K562 (cell line): ENCODE results near the gene HOXC4. TPM values are rescaled to one million over a fixed set of nuclear protein-coding genes. Genes with fewer than 3 reads are reported as not detected.

ENCODE experiments used
- ATAC-seq: fragments of 200-7000 bp; cut with Tn5 transposase; 3 replicates; pipeline ENCODE4 v1.9.1; 2020; ENCODE audit warnings: moderate library complexity
- BruUV-seq: library from RNA; stranded (reverse); fragments of 400-500 nt; replicated peaks from 2 replicates; lab custom pipeline; 2021; lab: Mats Ljungman, UMichigan
- CTCF ChIA-PET: fragments of 300-600 bp; formaldehyde crosslinking; extraction: SDS; loops from one replicate; lab custom pipeline; 2021; ENCODE audit warnings: low intra/inter-chr PET ratio; lab: Yijun Ruan, JAX
- POLR2A ChIA-PET: fragments of 300-600, 350-650 bp; sonication (Branson Sonifier 250); formaldehyde crosslinking; extraction: SDS; loops from one replicate; lab custom pipeline; 2021; ENCODE audit warnings: antibody characterized with exemption, inconsistent platforms; lab: Yijun Ruan, JAX
- DNase-seq, 4 experiments: peaks; one replicate each; pipeline versions ENCODE4 v3.0.0 to v3.0.0-alpha.2; 2011 to 2018; ENCODE audit warnings: low spot score in 3 of 4, mixed read lengths in 3 of 4; ENCODE audit errors: extremely low read depth in 1 of 4
- FAIRE-seq: peaks from 2 replicates; lab custom pipeline; 2011; peaks lifted over from hg19 to GRCh38; lab: Jason Lieb, UNC
- H2AFZ ChIP-seq: 2 replicates; pipeline ENCODE4 v1.6.0; 2011; ENCODE audit warnings: low read depth, low read length, control low read depth, inconsistent platforms
- H3K27ac ChIP-seq: fragments of 200-600 bp; 3 replicates; pipeline ENCODE4 v1.8.0; 2011; ENCODE audit warnings: low read depth, mild to moderate bottlenecking, control low read depth, inconsistent platforms, low read length, moderate library complexity, mixed read lengths; ENCODE audit errors: extremely low read depth
- H3K27me3 ChIP-seq, 2 experiments: fragments of 300-600 bp in 1 of 2; 2 replicates in 1 of 2; 3 replicates in 1 of 2; pipeline versions ENCODE4 v1.6.0 to v1.8.0; 2011; ENCODE audit warnings: inconsistent platforms in 2 of 2, low read length in 2 of 2, mild to moderate bottlenecking in 1 of 2, mixed read lengths in 1 of 2, moderate library complexity in 1 of 2; ENCODE audit not compliant: control insufficient read depth in 2 of 2, insufficient read depth in 2 of 2
- H3K36me3 ChIP-seq: fragments of 300-600 bp; 3 replicates; pipeline ENCODE4 v1.8.0; 2011; ENCODE audit warnings: mild to moderate bottlenecking, low read length, inconsistent platforms; ENCODE audit not compliant: control insufficient read depth, insufficient read depth
- H3K4me1 ChIP-seq, 2 experiments: fragments of 200-600 bp in 1 of 2; replicated peaks in 1 of 2; 2 replicates in 1 of 2; 3 replicates in 1 of 2; pipeline versions ENCODE4 v1.5.1 to v1.8.0; 2011; ENCODE audit warnings: inconsistent platforms in 2 of 2, low read length in 2 of 2, mild to moderate bottlenecking in 1 of 2, mixed read lengths in 1 of 2, moderate library complexity in 1 of 2; ENCODE audit not compliant: control insufficient read depth in 2 of 2, insufficient read depth in 2 of 2
- H3K4me2 ChIP-seq: 2 replicates; pipeline ENCODE4 v1.6.1; 2011; ENCODE audit warnings: low read length, control low read depth, inconsistent platforms, mixed read lengths; ENCODE audit not compliant: insufficient read depth
- H3K4me3 ChIP-seq: fragments of 200-600 bp; sonication (generic), shearing (Covaris generic); 2 replicates; pipeline ENCODE4 v1.5.1; 2016; ENCODE audit warnings: control low read depth, inconsistent platforms
- H3K79me2 ChIP-seq: fragments of 200-600 bp; 3 replicates; pipeline ENCODE4 v1.8.0; 2011; ENCODE audit warnings: low read length, inconsistent platforms; ENCODE audit not compliant: control insufficient read depth, insufficient read depth
- H3K9ac ChIP-seq, 2 experiments: 2 replicates each; pipeline versions ENCODE4 v1.6.0 to v1.6.1; 2011; ENCODE audit warnings: low read depth in 2 of 2, low read length in 2 of 2, control low read depth in 1 of 2, inconsistent platforms in 1 of 2, mild to moderate bottlenecking in 1 of 2, mixed read lengths in 1 of 2; ENCODE audit not compliant: insufficient read depth in 1 of 2
- H3K9me1 ChIP-seq: one replicate; pipeline ENCODE4 v1.6.0; 2011; ENCODE audit warnings: inconsistent platforms, mild to moderate bottlenecking, low read length, moderate library complexity; ENCODE audit not compliant: control insufficient read depth, insufficient read depth
- H3K9me3 ChIP-seq: replicated peaks from 2 replicates; pipeline ENCODE4 v1.5.1; 2011; ENCODE audit warnings: low read depth, low read length, inconsistent platforms; ENCODE audit not compliant: control insufficient read depth, insufficient read depth
- H4K20me1 ChIP-seq: replicated peaks from 2 replicates; pipeline ENCODE4 v1.6.1; 2011; ENCODE audit warnings: low read length, inconsistent platforms, mixed read lengths; ENCODE audit not compliant: control insufficient read depth, insufficient read depth
- E2F4 ChIP-seq: sonication (generic); formaldehyde crosslinking; IDR thresholded peaks from 2 replicates; pipeline ENCODE4 v1.8.0; 2022; ENCODE audit warnings: mild to moderate bottlenecking, low read depth, missing genetic modification reagents
- HOMEZ ChIP-seq: fragments of 250-450 bp; sonication (Bioruptor Pico); IDR thresholded peaks from 2 replicates; pipeline ENCODE4 v1.4.0; 2020; ENCODE audit warnings: mild to moderate bottlenecking, moderate library complexity
- KDM2B ChIP-seq: fragments of 250-450 bp; sonication (Bioruptor Pico); IDR thresholded peaks from 2 replicates; pipeline ENCODE4 v1.8.0; 2021; ENCODE audit warnings: mild to moderate bottlenecking, moderate library complexity
- MTA3 ChIP-seq: fragments of 450-650 bp; formaldehyde crosslinking; IDR thresholded peaks from 2 replicates; pipeline ENCODE4 v1.6.1; 2017; ENCODE audit warnings: mild to moderate bottlenecking, borderline replicate concordance
- PHB2 ChIP-seq: fragments of 450-650 bp; IDR thresholded peaks from 2 replicates; pipeline ENCODE4 v1.6.1; 2017; ENCODE audit warnings: low read depth
- RUNX1 ChIP-seq: sonication (generic); IDR thresholded peaks from 2 replicates; pipeline ENCODE4 v1.6.1; 2016; ENCODE audit warnings: antibody characterized with exemption, low read depth
- SAFB2 ChIP-seq: fragments of 200-400 bp; formaldehyde crosslinking; IDR thresholded peaks from 2 replicates; pipeline ENCODE4 v1.6.1; 2018; ENCODE audit warnings: borderline replicate concordance, low read length, low read depth, moderate library complexity; ENCODE audit not compliant: severe bottlenecking
- SP2 ChIP-seq: IDR thresholded peaks from 2 replicates; pipeline ENCODE4 v1.6.1; 2011; ENCODE audit warnings: mild to moderate bottlenecking, low read depth, low read length, moderate library complexity; ENCODE audit not compliant: poor library complexity, severe bottlenecking; ENCODE audit errors: extremely low read depth
- STAG1 ChIP-seq: sonication (generic); formaldehyde crosslinking; IDR thresholded peaks from 2 replicates; pipeline ENCODE4 v1.5.0; 2020; ENCODE audit warnings: missing genetic modification reagents, borderline replicate concordance
- STAT6 ChIP-seq: sonication (generic); formaldehyde crosslinking; IDR thresholded peaks from 2 replicates; pipeline ENCODE4 v1.8.1; 2023; ENCODE audit warnings: mild to moderate bottlenecking, missing genetic modification reagents
- SUPT5H ChIP-seq: fragments of 450-650 bp; IDR thresholded peaks from 2 replicates; pipeline ENCODE4 v1.6.1; 2016
- USF1 ChIP-seq: sonication (generic); formaldehyde crosslinking; IDR thresholded peaks from 2 replicates; pipeline ENCODE4 v1.9.0; 2022; ENCODE audit warnings: mild to moderate bottlenecking, missing genetic modification reagents
- ZNF384 ChIP-seq: IDR thresholded peaks from 2 replicates; pipeline ENCODE4 v1.6.1; 2012; ENCODE audit warnings: low read depth, low read length, improper control_type of control experiment
- in situ Hi-C: fragments of 300-500 bp; cut with MboI; formaldehyde crosslinking; loops from 4 replicates; pipeline ENCODE4 v1.15.0; 2018; ENCODE audit warnings: inconsistent platforms, mixed read lengths
- intact Hi-C: fragments of 100-400 bp; cut with micrococcal nuclease; formaldehyde crosslinking; loops from 2 replicates; pipeline ENCODE4 v1.14.2; 2022
- polyA plus RNA-seq, 8 experiments: library from polyadenylated mRNA; depleted of rRNA in 4 of 8; stranded (reverse) in 5 of 8; unstranded in 3 of 8; fragments of >200 nt; fragmentation: Nextera tagmentation in 2 of 8; fragmentation: Illumina TruSeq in 1 of 8; extraction: Ambion mirVana in 2 of 8; extraction: Trizol in 1 of 8; gene quantifications; 2 replicates each; pipeline versions ENCODE4 v1.2.1 to v1.2.3, GENCODE V29; 2011 to 2014; ENCODE audit warnings: inconsistent platforms in 1 of 8, missing spikeins in 1 of 8
- total RNA-seq, 7 experiments: library from RNA; depleted of rRNA in 6 of 7; stranded (reverse); fragments of >200 nt in 6 of 7; fragmentation: Illumina TruSeq in 2 of 7; extraction: Trizol in 2 of 7; gene quantifications; 2 replicates each; pipeline versions ENCODE4 v1.2.1 to v1.2.3, GENCODE V29; 2011 to 2021; ENCODE audit warnings: low replicate concordance in 1 of 7

Gene HOXC4
- total and polyA plus RNA-seq, 9 of the 15 experiments (the other 6 are each of a cell fraction or from before 2014, with no cell fraction given) = 0.06 to 1.5 (median 0.44) TPM; not detected in 1

- no peak for DNase-seq
- Histone ChIP-seq H3K9me1 (no peaks in the 10 kb centered on the region), H4K20me1 (no peaks in the 10 kb centered on the region), H3K4me1 (peaks cover 0 to 5% of the 10 kb centered on the region in 2 experiments; a peak in 3 of 5 replicates), H3K4me3 (no peak overlapping the region)
- POLR2A ChIA-PET = interaction anchor here (0.8 to 0.9 kb wide), 2 partner anchors 25 to 188 kb away, joined by 3 to 4 read pairs; no protein-coding TSS in a partner anchor
- TF ChIP-seq USF1 (CRISPR knock-in tag) (no peak), RUNX1 (no peak), ZNF384 (no peak), STAT6 (CRISPR knock-in tag) (no peak), E2F4 (CRISPR knock-in tag) (no peak), HOMEZ (CRISPR knock-in tag) (no peak), SUPT5H (no peak), SP2 (no peak), KDM2B (CRISPR knock-in tag) (no peak), MTA3 (no peak), SAFB2 (no peak), STAG1 (no peak), PHB2 (no peak)
- TF ChIP-seq, all 486 proteins: peak for 0
- no peaks in the 10 kb centered on the region for H3K79me2 ChIP-seq
- H3K9me3 ChIP-seq = no peaks in the 10 kb centered on the region
- no peak overlapping the region for H3K27ac ChIP-seq
- no peak for FAIRE-seq
- in situ Hi-C loops (no loop called here), intact Hi-C loops (no loop called here)
- H3K36me3 ChIP-seq = no peaks in the 10 kb centered on the region
- no peak overlapping the region for H3K4me2 ChIP-seq
- BruUV-seq = no TSS peak
- 0 out of 3 replicates have a peak, but pooled peaks have one; percentile 40 for ATAC-seq
- CTCF ChIA-PET = no interaction called here
- no peak overlapping the region for H3K9ac ChIP-seq
- 0 out of 5 replicates have a peak, but pooled peaks cover 0 to 2% of the 10 kb centered on the region in 2 experiments for H3K27me3 ChIP-seq
- no peak overlapping the region for H2AFZ ChIP-seq
Measured at GRCh38 chr12:54075974-54076373, 22.3 kb downstream of the HOXC4 start.
